ENCODE data around the gene ATP5MK.

ATP5MK gene

GRCh38 chr10:103413564-103413963 lies 17.3 kb upstream of the ATP5MK start:
- no peak for TF ChIP-seq CTCF (IDR thresholded peaks at IDR 0.05)
- no peak for DNase-seq (ENCODE audit: low spot score)
- Histone ChIP-seq H3K27ac (no peak overlapping the region), H3K4me3 (no peak overlapping the region)

- TF ChIP-seq CTCF (IDR thresholded peaks at IDR 0.05), result no peak
- DNase-seq (ENCODE audit: low spot score), result no peak
- Histone ChIP-seq H3K4me3 (peak overlapping the region; percentile 82), H3K27ac (no peak overlapping the region)
Observed at GRCh38 chr10:103397191-103397825, 1.0 kb upstream of the ATP5MK start.

GRCh38 chr10:103396789-103397087 lies 463 bp upstream of the ATP5MK start:
- TF ChIP-seq CTCF (IDR thresholded peaks at IDR 0.05), result no peak
- DNase-seq (ENCODE audit: low spot score), result no peak
- Histone ChIP-seq H3K4me3 (peak overlapping the region; percentile 82), H3K27ac (peak overlapping the region in 1 of 2 donors; percentile 82)

- no peak for TF ChIP-seq CTCF (IDR thresholded peaks at IDR 0.05)
- DNase-seq (ENCODE audit: low spot score), result no peak
- peak overlapping the region; percentile 82 for H3K4me3 ChIP-seq
- peak overlapping the region; percentile 70 to 82 for H3K27ac ChIP-seq
Observed at GRCh38 chr10:103395754-103396066, 565 bp downstream of the ATP5MK start.

- no peak overlapping the region for H3K4me3 ChIP-seq
- H3K27ac ChIP-seq, result no peak overlapping the region
- DNase-seq (ENCODE audit: low spot score), result no peak
- TF ChIP-seq CTCF (IDR thresholded peaks at IDR 0.05), result no peak
Observed at GRCh38 chr10:103394180-103394579, 2.1 kb downstream of the ATP5MK start.

GRCh38 chr10:103382769-103383168 lies 13.5 kb downstream of the ATP5MK start:
- DNase-seq (ENCODE audit: low spot score), result no peak
- Histone ChIP-seq H3K4me3 (no peak overlapping the region), H3K27ac (no peak overlapping the region)
- no peak for TF ChIP-seq CTCF (IDR thresholded peaks at IDR 0.05)

GRCh38 chr10:103374263-103374662 lies 22.0 kb downstream of the ATP5MK start:
- DNase-seq (ENCODE audit: low spot score), result no peak
- no peak overlapping the region for H3K27ac ChIP-seq
- H3K4me3 ChIP-seq, result no peak overlapping the region
- TF ChIP-seq CTCF (IDR thresholded peaks at IDR 0.05), result no peak
